ENCODE results near the gene CROCC2.

CROCC2 gene

GRCh38 chr2:240946046-240946445, 39.9 kb downstream of the CROCC2 start:
- peak; percentile 0 for DNase-seq

- no peak for DNase-seq
Observed at GRCh38 chr2:240946654-240947053, 40.5 kb downstream of the CROCC2 start.

GRCh38 chr2:240947176-240947575, 41.0 kb downstream of the CROCC2 start:
- peak; percentile 1 for DNase-seq

- no peak for DNase-seq
Observed at GRCh38 chr2:240947607-240948006, 41.5 kb downstream of the CROCC2 start.

- DNase-seq = no peak
Observed at GRCh38 chr2:240948086-240948485, 42.0 kb downstream of the CROCC2 start.

- peak; percentile 1 for DNase-seq
Observed at GRCh38 chr2:240948905-240949790, 43.0 kb downstream of the CROCC2 start.

- peak; percentile 0 for DNase-seq
Observed at GRCh38 chr2:240949791-240950705, 43.9 kb downstream of the CROCC2 start.

- no peak for DNase-seq
Observed at GRCh38 chr2:240951045-240951594, 45.0 kb downstream of the CROCC2 start.

GRCh38 chr2:240952496-240953246, 46.5 kb downstream of the CROCC2 start:
- DNase-seq = no peak

GRCh38 chr2:240953426-240954410, 47.6 kb downstream of the CROCC2 start:
- DNase-seq = no peak

- DNase-seq = no peak
Observed at GRCh38 chr2:240954436-240955305, 48.5 kb downstream of the CROCC2 start.

GRCh38 chr2:240955306-240956170, 49.4 kb downstream of the CROCC2 start:
- DNase-seq = no peak

GRCh38 chr2:240956171-240956934, 50.2 kb downstream of the CROCC2 start:
- no peak for DNase-seq

- no peak for DNase-seq
Observed at GRCh38 chr2:240956935-240957655, 51.0 kb downstream of the CROCC2 start.

- no peak for DNase-seq
Observed at GRCh38 chr2:240957656-240958365, 51.7 kb downstream of the CROCC2 start.

- DNase-seq = no peak
Observed at GRCh38 chr2:240958366-240959213, 52.5 kb downstream of the CROCC2 start.
